Cardiac fibroblast (primary cell): ENCODE results near the gene TEX29.
A peak's percentile ranks its signal among the peaks of the same experiment; 100 is the strongest.

Experiments used
- DNase-seq, 2 donors: peaks; one replicate each; pipeline versions ENCODE4 v3.0.0 to v3.0.0-alpha.2; 2010; ENCODE audit warnings: low read depth in 2 of 2
- H3K4me3 ChIP-seq, 2 donors: replicated peaks in 1 of 2; 1 replicate in 1 of 2; 2 replicates in 1 of 2; pipeline ENCODE4 v1.5.1; 2011; ENCODE audit warnings: low read depth in 2 of 2, low read length in 2 of 2, mild to moderate bottlenecking in 2 of 2, moderate library complexity in 1 of 2
- TF ChIP-seq, protein P1 (sequence below): IDR thresholded peaks from one replicate; pipeline ENCODE4 v1.5.1; 2011; ENCODE audit warnings: low read depth, mild to moderate bottlenecking, low read length, inconsistent platforms

Gene TEX29

DNA sequence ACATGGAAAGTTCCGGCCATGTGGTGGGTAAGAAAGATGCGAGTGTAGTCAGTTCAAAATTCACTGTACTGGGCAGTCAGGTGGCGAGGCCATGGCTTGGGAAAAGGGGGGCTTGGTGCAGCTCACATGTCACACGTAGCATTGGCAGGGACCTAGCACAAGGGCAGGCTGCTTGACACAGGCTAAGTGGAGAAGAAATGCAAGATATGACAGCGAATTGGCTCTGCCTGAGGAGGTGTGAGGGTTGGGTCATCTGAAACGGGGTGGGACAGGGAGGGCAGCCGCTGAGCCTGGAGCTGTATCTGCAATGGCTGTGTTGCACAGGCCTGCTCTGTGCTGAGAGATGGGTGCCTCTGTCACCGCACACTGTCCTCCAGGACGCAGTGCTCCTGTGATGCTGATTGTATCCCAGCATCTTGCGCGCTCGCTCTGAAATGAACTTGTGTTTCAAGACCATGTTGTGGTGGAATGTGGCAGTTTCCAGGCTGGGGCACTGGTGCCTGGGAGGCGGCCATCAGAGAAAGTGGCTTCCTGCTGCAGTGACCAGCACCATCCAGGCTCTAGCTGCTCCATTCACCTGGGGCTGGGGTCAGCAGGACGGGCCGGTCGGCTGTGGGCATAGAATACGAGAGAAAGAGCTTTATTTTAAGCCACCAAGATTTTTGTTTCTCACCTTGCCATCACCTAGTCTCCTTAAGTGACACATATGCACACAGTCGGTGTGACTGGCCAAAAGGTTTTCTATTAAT lies 70.3 kb downstream of the TEX29 start:
- DNase-seq = no peak
- TF ChIP-seq, protein P1, sequence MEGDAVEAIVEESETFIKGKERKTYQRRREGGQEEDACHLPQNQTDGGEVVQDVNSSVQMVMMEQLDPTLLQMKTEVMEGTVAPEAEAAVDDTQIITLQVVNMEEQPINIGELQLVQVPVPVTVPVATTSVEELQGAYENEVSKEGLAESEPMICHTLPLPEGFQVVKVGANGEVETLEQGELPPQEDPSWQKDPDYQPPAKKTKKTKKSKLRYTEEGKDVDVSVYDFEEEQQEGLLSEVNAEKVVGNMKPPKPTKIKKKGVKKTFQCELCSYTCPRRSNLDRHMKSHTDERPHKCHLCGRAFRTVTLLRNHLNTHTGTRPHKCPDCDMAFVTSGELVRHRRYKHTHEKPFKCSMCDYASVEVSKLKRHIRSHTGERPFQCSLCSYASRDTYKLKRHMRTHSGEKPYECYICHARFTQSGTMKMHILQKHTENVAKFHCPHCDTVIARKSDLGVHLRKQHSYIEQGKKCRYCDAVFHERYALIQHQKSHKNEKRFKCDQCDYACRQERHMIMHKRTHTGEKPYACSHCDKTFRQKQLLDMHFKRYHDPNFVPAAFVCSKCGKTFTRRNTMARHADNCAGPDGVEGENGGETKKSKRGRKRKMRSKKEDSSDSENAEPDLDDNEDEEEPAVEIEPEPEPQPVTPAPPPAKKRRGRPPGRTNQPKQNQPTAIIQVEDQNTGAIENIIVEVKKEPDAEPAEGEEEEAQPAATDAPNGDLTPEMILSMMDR = no peak
- no peak overlapping the region for H3K4me3 ChIP-seq

DNA sequence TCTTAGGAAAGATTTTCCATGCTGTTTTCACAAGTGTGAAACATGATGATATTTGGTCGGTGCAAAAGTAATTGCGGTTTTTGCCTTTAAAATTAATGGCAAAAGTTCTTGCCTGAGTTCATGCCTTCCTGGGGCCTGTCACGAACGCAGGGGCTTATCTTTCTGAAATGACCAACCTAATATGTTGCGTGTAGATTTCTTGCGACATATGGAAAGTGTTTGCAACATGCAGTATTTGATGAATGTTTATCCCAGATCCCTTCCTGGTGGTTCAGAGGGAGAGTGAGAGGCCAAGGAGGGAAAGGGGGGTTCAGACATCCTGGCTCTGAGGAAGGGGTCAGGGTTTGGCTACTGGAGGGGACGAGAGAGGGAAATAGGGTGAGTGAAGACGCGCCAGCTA lies 72.0 kb downstream of the TEX29 start:
- DNase-seq = peak in 1 of 2 donors; percentile 6
- no peak overlapping the region for H3K4me3 ChIP-seq
- TF ChIP-seq, protein P1 = no peak

DNA sequence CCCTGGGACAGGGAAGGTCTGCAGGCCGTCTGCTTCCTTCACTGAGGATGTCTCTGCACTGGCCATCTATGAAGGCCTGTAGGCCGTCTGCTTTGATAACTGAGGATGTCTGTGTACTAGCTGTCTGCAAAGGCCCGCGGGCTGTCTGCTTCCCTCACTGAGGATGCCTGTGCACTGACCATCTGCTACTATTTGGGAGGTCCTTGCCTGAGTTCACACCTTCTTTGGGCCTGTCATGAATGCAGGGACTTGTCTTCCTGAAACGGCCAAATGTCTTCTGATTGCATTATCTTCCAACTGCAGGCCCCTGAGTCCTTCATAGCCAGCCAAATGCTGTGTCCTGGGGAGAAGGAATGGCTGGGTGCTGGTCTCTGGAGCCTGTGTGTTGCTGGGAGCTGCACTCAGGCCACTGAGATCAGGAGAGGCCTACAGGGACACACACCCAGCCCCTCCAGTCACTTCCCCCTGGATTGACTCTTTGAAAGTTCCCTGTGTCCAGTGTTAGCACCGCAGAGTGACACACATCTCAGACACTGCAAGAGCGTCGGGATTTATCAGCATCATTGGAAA lies 72.9 kb downstream of the TEX29 start:
- DNase-seq = no peak
- H3K4me3 ChIP-seq = no peak overlapping the region
- TF ChIP-seq, protein P1 = no peak
